Globus pallidus (tissue), 1 donor: Measurements from ENCODE around the gene KRT222.

Experiments
- DNase-seq: peaks from one replicate; pipeline ENCODE4 v3.0.0-alpha.2; 2015; ENCODE audit warnings: low spot score

The KRT222 gene

GRCh38 chr17:40664582-40665333 is at the start of gene KRT222:
KRT222 (minus strand) TSS chr17:40665177; CDS start chr17:40665099, 78 bp downstream.
- DNase-seq: peak; percentile 3

GRCh38 chr17:40714473-40714872 is 49.5 kb upstream of the KRT222 start:
- DNase-seq: no peak

GRCh38 chr17:40707745-40708144 is 42.8 kb upstream of the KRT222 start:
- no peak for DNase-seq

- no peak for DNase-seq
Measured at GRCh38 chr17:40705584-40705983, 40.6 kb upstream of the KRT222 start.

- no peak for DNase-seq
Measured at GRCh38 chr17:40703652-40704051, 38.7 kb upstream of the KRT222 start, which contains the start of gene KRT24. KRT24 (minus strand) TSS chr17:40703752; CDS start chr17:40703693, 59 bp downstream.

GRCh38 chr17:40702271-40702670 is 37.3 kb upstream of the KRT222 start:
- DNase-seq: no peak

GRCh38 chr17:40699853-40700252 is 34.9 kb upstream of the KRT222 start:
- DNase-seq: no peak

GRCh38 chr17:40699371-40699770 is 34.4 kb upstream of the KRT222 start:
- no peak for DNase-seq

GRCh38 chr17:40697297-40697696 is 32.3 kb upstream of the KRT222 start:
- DNase-seq: no peak

- no peak for DNase-seq
Measured at GRCh38 chr17:40696651-40697072, 31.7 kb upstream of the KRT222 start.

GRCh38 chr17:40695874-40696472 is 31.0 kb upstream of the KRT222 start:
- DNase-seq: no peak

GRCh38 chr17:40694584-40694983 is 29.6 kb upstream of the KRT222 start:
- no peak for DNase-seq

GRCh38 chr17:40687106-40687505 is 22.1 kb upstream of the KRT222 start:
- no peak for DNase-seq

- DNase-seq: no peak
Measured at GRCh38 chr17:40686192-40686591, 21.2 kb upstream of the KRT222 start.

- DNase-seq: no peak
Measured at GRCh38 chr17:40680998-40681397, 16.0 kb upstream of the KRT222 start.

- no peak for DNase-seq
Measured at GRCh38 chr17:40679523-40679907, 14.5 kb upstream of the KRT222 start.

- no peak for DNase-seq
Measured at GRCh38 chr17:40678902-40679522, 14.0 kb upstream of the KRT222 start.

- DNase-seq: no peak
Measured at GRCh38 chr17:40675905-40676304, 10.9 kb upstream of the KRT222 start.

GRCh38 chr17:40672654-40673053 is 7.7 kb upstream of the KRT222 start:
- no peak for DNase-seq

- no peak for DNase-seq
Measured at GRCh38 chr17:40671282-40671681, 6.3 kb upstream of the KRT222 start.

GRCh38 chr17:40666331-40666730 is 1.4 kb upstream of the KRT222 start:
- no peak for DNase-seq

- DNase-seq: no peak
Measured at GRCh38 chr17:40663252-40663651, 1.7 kb downstream of the KRT222 start.

- DNase-seq: no peak
Measured at GRCh38 chr17:40659911-40660310, 5.1 kb downstream of the KRT222 start.
